Measurements from ENCODE around the gene STARD5. TPM values are rescaled to one million over a fixed set of nuclear protein-coding genes. Genes with fewer than 3 reads are reported as not detected.

STARD5 gene
- polyA plus RNA-seq, 1 experiment: 19.0 TPM

DNA sequence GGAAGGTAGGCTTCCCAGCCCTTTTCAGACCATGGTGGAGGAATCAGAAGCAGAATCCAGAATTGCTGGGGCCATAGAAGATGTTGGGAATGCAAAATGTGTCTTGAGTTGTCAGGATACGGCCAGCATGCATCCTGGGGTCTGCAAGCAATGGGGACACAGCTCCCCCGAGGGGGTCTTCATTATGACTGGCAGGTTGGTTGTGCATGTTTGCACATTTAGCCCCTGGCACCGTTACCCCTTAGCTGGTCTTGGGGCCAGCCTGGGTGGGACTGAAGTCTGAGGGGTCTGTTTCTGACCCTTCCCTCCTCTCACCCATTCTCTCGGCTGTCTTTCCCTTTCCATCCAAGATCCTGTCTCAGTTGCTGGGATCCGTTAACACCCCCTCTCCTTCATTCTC is 50.7 kb downstream of the STARD5 start:
- POLR2A ChIA-PET: no interaction called here
- H3K9me3 ChIP-seq (ENCODE audit: control insufficient read depth, insufficient read depth, low read length): peaks cover 4% of the 10 kb centered on the region

DNA sequence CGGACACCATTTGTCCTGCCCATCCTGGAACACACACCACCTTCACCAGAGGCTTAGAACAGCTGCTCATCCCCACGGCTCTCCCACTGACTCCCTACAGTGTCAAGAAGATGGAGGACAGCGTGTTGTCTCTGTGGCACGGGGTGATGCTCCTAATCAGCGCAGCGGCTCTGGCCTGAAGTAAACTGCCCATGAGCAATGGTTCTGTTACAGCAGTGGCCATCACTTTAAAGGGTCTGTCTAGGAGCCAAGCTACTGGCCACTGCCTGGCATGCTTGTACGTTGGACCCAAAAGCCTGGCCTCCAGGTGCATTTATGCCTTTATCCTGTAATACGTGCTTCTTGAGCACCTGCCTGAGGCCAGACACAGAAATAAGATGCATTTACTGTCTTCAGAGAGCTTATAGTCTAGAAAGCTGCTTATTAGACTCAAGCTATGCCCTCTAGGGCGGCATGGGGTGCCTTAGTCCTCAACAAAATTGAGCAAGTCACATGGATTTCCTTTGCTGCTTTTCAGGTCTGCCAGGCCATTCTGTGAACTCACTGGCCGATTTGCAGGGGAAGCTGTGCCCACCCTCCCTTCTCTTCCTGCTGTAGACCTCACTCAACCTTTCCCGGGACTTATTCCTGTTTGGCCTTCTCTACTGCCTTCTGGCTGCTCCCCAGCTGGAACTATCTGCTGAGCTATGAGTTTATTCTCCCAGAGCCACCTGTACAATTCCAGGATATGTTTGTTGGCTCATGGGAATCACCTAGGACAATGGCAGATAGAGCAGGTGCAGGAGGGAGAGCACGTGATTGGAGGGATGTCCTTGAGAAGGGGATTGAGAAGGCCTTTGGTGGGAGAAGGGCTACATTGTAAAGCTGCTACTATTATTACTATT is 51.9 kb downstream of the STARD5 start:
- TF ChIP-seq, protein P1, sequence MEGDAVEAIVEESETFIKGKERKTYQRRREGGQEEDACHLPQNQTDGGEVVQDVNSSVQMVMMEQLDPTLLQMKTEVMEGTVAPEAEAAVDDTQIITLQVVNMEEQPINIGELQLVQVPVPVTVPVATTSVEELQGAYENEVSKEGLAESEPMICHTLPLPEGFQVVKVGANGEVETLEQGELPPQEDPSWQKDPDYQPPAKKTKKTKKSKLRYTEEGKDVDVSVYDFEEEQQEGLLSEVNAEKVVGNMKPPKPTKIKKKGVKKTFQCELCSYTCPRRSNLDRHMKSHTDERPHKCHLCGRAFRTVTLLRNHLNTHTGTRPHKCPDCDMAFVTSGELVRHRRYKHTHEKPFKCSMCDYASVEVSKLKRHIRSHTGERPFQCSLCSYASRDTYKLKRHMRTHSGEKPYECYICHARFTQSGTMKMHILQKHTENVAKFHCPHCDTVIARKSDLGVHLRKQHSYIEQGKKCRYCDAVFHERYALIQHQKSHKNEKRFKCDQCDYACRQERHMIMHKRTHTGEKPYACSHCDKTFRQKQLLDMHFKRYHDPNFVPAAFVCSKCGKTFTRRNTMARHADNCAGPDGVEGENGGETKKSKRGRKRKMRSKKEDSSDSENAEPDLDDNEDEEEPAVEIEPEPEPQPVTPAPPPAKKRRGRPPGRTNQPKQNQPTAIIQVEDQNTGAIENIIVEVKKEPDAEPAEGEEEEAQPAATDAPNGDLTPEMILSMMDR (IDR thresholded peaks at IDR 0.05; ENCODE audit: low read depth, low read length): no peak
- no peak overlapping the region for H3K4me3 ChIP-seq (ENCODE audit: low read depth, low read length)
- H3K27me3 ChIP-seq (ENCODE audit: control insufficient read depth, insufficient read depth, low read length): no peaks in the 10 kb centered on the region
- DNase-seq (ENCODE audit: low read depth, low spot score): no peak
- no peaks in the 10 kb centered on the region for H3K9me3 ChIP-seq (ENCODE audit: control insufficient read depth, insufficient read depth, low read length)
- H3K27ac ChIP-seq (ENCODE audit: low read depth, low read length): no peak overlapping the region
- CTCF ChIA-PET: interaction anchor here (0.5 to 6.3 kb wide), 3 partner anchors 128 to 173 kb away, joined by 3 to 163 read pairs (median 3); no protein-coding TSS in a partner anchor
- POLR2A ChIA-PET: no interaction called here

More for the DNA sequence above, 50.7 kb downstream of the STARD5 start:
- H3K27me3 ChIP-seq (ENCODE audit: control insufficient read depth, insufficient read depth, low read length): no peaks in the 10 kb centered on the region
- no peak overlapping the region for H3K4me3 ChIP-seq (ENCODE audit: low read depth, low read length)
- H3K27ac ChIP-seq (ENCODE audit: low read depth, low read length): no peak overlapping the region
- CTCF ChIA-PET: interaction anchor here (2.8 to 6.3 kb wide), 3 partner anchors 127 to 168 kb away, joined by 18 to 163 read pairs (median 33); no protein-coding TSS in a partner anchor
- DNase-seq (ENCODE audit: low read depth, low spot score): no peak
- TF ChIP-seq, protein P1 (IDR thresholded peaks at IDR 0.05; ENCODE audit: low read depth, low read length): no peak

DNA sequence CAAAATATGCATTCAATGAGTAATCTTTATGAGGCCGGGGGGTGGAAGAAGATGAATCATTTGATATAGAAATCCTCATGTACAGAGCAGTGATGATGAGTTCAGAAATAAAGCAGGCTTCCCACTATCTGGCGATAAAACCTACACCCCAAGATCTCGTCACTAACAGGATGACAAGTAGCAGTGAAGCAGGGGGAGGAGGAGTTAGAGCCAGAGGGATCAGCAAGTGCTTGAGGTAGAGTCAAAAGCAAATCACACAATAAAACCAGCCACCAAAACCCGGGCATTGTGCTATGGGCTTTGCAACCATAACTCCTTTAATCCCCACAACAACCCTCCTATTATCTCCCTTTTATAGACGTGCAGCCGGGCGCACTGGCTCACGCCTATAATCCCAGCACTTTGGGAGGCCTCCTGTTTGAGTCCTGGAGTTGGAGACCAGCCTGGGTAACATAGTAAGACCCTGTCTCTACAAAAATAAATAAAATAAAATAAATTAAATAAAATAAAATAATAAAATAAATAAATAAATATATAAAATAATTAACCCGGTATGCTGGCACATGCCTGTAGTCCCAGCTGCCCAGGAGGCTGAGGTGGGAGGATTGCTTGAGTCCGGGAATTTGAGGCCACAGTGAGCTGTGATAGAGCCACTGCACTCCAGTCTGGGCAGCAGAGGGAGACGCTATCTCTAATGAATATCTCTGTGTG is 53.0 kb downstream of the STARD5 start:
- ChIA-PET CTCF (interaction anchor here (0.7 to 8.9 kb wide), 4 partner anchors 121 to 162 kb away, joined by 3 to 728 read pairs (median 320); no protein-coding TSS in a partner anchor), POLR2A (no interaction called here)
- no peak for DNase-seq (ENCODE audit: low read depth, low spot score)

DNA sequence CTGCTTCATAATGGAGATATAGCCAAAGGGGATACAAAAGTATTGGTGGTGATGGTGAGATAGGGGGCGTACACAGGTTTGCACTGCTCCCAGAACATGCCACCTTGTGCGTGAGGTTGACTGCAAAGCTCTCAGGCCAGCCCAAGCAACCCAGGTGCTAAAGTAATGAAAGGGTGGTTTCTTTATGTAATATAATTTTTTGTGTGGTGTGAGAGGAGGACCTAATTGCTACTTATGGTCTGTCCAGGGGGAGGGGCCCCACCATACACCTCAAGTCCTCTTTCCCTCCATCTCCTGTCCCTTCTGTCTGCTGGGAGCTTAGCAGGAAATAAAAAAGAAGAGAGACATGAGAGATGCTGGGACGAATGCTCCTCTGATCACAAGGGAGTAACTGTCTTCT is 53.8 kb downstream of the STARD5 start:
- ChIA-PET POLR2A (no interaction called here), CTCF (interaction anchor here (0.7 to 8.9 kb wide), 4 partner anchors 120 to 293 kb away, joined by 3 to 728 read pairs (median 240); no protein-coding TSS in a partner anchor)
- H3K4me3 ChIP-seq (ENCODE audit: low read depth, low read length): no peak overlapping the region
- H3K9me3 ChIP-seq (ENCODE audit: control insufficient read depth, insufficient read depth, low read length): no peaks in the 10 kb centered on the region
- H3K27ac ChIP-seq (ENCODE audit: low read depth, low read length): no peak overlapping the region
- TF ChIP-seq, protein P1 (IDR thresholded peaks at IDR 0.05; ENCODE audit: low read depth, low read length): no peak
- DNase-seq (ENCODE audit: low read depth, low spot score): no peak
- no peaks in the 10 kb centered on the region for H3K27me3 ChIP-seq (ENCODE audit: control insufficient read depth, insufficient read depth, low read length)

More for the DNA sequence above, 53.0 kb downstream of the STARD5 start:
- no peak overlapping the region for H3K4me3 ChIP-seq (ENCODE audit: low read depth, low read length)
- H3K27ac ChIP-seq (ENCODE audit: low read depth, low read length): peak overlapping the region; percentile 39
- no peaks in the 10 kb centered on the region for H3K27me3 ChIP-seq (ENCODE audit: control insufficient read depth, insufficient read depth, low read length)
- TF ChIP-seq, protein P1 (IDR thresholded peaks at IDR 0.05; ENCODE audit: low read depth, low read length): no peak
- H3K9me3 ChIP-seq (ENCODE audit: control insufficient read depth, insufficient read depth, low read length): no peaks in the 10 kb centered on the region

Data from AG04450 (cell line).